WI38 (cell line): ENCODE results near the gene PCBP3.

ENCODE experiments used
- H3K4me3 ChIP-seq: 2 replicates; pipeline ENCODE4 v1.5.1; 2011; ENCODE audit warnings: low read depth, mild to moderate bottlenecking, control low read depth, low read length
- TF ChIP-seq, protein P1 (sequence below): IDR thresholded peaks from 2 replicates; pipeline ENCODE4 v1.5.1; 2012; ENCODE audit warnings: low read depth, mild to moderate bottlenecking, control low read depth, low read length

The PCBP3 gene

DNA sequence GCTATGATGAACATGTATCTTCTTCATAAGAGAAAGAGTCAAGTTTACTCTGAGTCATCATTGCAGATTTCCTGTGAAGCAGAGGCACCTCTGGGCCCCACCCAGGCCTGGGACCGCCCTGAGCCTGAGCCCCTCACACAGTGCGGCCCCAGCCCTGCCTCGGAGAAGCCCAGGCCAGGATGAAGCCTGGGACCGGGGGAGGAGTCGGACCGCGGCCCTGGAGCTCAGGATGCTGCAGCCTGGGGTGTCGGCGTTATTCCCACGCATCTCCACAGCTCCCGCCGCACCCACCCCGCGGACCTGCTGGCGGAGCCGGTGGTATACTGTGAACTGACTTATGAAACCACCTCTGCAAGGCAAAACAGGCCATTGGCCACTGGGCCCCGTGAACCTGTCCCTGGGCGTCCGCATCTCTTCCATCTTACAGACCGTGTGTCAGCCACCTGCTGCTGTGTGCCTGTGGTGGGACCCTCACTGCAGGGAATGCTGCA lies 335.7 kb downstream of the PCBP3 start:
- TF ChIP-seq, protein P1, sequence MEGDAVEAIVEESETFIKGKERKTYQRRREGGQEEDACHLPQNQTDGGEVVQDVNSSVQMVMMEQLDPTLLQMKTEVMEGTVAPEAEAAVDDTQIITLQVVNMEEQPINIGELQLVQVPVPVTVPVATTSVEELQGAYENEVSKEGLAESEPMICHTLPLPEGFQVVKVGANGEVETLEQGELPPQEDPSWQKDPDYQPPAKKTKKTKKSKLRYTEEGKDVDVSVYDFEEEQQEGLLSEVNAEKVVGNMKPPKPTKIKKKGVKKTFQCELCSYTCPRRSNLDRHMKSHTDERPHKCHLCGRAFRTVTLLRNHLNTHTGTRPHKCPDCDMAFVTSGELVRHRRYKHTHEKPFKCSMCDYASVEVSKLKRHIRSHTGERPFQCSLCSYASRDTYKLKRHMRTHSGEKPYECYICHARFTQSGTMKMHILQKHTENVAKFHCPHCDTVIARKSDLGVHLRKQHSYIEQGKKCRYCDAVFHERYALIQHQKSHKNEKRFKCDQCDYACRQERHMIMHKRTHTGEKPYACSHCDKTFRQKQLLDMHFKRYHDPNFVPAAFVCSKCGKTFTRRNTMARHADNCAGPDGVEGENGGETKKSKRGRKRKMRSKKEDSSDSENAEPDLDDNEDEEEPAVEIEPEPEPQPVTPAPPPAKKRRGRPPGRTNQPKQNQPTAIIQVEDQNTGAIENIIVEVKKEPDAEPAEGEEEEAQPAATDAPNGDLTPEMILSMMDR: no peak
- H3K4me3 ChIP-seq: no peak overlapping the region

DNA sequence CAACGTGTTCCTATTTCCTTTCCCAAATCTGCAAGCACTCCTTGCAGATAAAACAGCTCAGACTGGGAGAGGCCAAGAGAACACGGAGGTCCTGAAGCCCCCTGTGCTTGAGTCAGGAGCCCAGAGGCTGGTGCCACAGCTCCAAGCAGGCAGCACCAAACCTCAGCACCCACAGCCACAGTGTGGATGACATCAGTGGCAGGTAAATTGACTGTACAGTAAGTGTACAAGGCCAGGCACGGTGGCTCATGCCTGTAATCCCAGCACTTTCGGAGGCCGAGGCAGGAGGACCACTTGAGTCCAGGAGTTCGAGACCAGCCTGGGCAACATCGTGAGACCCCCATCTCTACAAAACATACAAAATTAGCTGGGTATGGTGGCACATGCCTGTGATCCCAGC lies 336.1 kb downstream of the PCBP3 start:
- TF ChIP-seq, protein P1: no peak
- no peak overlapping the region for H3K4me3 ChIP-seq

DNA sequence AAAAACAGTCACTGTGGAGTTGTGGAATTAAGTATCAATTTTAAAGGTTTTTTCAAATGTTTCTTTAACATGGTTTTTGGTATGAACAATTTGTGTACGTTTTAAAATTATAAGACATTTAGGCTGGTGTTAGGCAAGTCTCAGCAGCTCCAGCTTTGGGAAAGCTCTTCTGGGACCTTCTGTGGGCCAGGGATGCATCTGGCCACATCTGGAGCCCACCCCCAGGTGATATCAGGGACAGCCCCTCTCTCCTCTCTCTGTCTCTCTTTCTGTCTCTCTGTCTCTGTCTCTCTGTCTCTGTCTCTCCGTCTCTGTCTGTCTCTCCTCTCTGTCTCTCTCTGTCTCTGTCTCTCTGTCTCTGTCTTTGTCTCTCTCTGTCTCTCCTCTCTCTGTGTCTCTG lies 336.7 kb downstream of the PCBP3 start:
- TF ChIP-seq, protein P1: no peak
- H3K4me3 ChIP-seq: no peak overlapping the region

DNA sequence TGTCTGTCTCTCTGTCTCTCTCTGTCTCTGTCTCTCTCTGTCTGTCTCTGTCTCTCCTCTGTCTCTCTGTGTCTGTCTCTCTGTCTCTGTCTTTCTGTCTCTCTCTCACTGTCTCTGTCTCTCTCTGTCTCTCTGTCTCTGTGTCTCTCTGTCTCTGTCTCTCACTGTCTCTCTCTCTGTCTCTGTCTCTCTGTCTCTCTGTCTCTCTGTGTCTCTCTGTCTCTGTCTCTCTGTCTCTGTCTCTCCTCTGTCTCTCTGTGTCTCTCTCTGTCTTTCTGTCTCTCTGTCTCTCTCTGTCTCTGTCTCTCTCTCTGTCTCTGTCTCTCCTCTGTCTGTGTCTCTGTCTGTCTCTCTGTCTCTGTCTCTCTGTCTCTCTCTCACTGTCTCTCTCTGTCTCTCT lies 337.2 kb downstream of the PCBP3 start:
- H3K4me3 ChIP-seq: peak overlapping the region; percentile 59
- TF ChIP-seq, protein P1: no peak

DNA sequence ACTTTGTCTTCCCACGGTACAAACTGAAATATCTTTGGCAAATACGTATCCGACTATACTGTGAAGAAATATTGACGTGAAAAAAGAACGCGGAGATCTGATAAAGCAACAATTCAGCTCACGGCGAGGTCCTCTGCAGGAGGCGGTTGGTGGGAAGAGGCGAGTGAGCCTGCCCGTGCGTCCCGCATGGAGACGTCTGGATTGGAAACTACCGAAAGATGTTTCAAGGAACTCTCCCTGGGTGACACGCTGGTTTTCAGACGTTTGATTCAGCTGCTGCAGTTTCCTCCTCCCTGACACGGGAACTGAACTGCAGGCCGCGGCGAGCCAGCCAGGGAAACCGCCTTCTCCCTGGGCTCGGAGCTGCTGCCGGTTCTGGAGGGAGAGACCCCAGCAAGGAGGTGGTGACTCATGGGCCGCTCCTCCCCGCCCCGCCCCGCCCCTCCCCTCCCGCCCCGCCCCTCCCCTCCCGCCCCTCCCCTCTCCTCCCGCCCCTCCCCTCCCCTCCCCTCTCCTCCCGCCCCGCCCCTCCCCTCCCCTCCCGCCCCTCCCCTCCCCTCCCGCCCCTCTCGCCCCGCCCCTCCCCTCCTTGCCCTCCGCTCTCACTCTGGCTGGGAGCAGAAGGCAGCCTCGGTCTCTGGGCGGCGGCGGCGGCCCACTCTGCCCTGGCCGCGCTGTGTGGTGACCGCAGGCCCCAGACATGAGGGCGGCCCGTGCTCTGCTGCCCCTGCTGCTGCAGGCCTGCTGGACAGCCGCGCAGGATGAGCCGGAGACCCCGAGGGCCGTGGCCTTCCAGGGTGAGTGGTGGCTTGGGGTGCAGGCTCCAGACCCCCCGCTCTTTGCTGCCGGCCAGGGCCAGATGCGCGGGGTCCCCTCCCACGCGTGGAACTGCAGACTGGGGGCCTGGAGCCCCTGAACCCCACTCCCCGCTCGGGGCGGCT lies 337.9 kb downstream of the PCBP3 start, which contains the start of gene COL6A1:
COL6A1 (plus strand) TSS at position 620 of the 941 bp plus-strand sequence; CDS start at position 701, 81 bp downstream.
- TF ChIP-seq, protein P1: no peak
- peak within 1 kb of the TSS; percentile 72 for H3K4me3 ChIP-seq

DNA sequence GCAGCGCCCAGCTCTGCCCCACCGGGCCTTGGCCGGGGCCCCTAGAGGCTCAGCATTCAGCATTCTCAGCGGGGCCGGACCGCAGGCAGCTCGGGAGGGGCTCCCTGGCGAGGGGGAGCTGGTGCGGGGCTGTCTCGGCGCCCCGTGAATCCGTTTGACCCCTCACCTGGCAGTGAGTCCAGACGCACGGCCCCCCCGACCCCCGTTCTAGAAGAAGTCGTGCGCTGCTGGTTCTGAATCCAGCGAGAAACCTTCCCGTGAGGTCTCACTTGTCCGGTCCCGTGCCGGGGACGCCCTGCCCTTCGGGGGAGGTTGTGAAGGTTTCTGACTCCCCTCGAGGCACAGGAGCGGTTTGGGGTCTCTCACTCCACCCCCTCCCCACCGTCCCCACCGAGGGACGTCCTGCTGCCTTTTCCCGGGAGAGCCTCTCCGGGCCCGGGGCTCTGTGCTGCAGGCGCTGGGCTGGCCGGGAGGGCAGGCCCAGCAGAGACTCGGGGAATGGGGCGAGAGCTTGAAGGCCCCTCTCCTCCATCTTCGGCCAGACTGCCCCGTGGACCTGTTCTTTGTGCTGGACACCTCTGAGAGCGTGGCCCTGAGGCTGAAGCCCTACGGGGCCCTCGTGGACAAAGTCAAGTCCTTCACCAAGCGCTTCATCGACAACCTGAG lies 338.7 kb downstream of the PCBP3 start:
- H3K4me3 ChIP-seq: peak overlapping the region; percentile 72
- TF ChIP-seq, protein P1: no peak
